HCT116 (cell line): Measurements from ENCODE around the gene ATP6V1G2.

ENCODE experiments used
- EGR1 ChIP-seq: IDR thresholded peaks from 2 replicates; pipeline ENCODE4 v1.6.1; 2012; ENCODE audit warnings: low read depth
- EZH2 ChIP-seq: fragments of 200-600 bp; sonication (generic); IDR thresholded peaks from 2 replicates; pipeline ENCODE4 v1.6.1; 2017; ENCODE audit warnings: antibody characterized with exemption, mixed run types
- SRF ChIP-seq: IDR thresholded peaks from 2 replicates; pipeline ENCODE4 v1.6.1; 2012; ENCODE audit warnings: low read depth
- TF ChIP-seq, protein P1 (sequence below), 3 experiments: fragments of 200-600 bp in 1 of 3; sonication (generic) in 1 of 3; IDR thresholded peaks in 2 of 3; conservative IDR thresholded peaks in 1 of 3; 2 replicates each; pipeline ENCODE4 v1.5.1; 2012 to 2017; ENCODE audit warnings: low read depth in 2 of 3, low read length in 2 of 3, antibody characterized with exemption in 1 of 3, borderline replicate concordance in 1 of 3, control low read depth in 1 of 3, mild to moderate bottlenecking in 1 of 3, mixed read lengths in 1 of 3, mixed run types in 1 of 3, moderate library complexity in 1 of 3; ENCODE audit not compliant: insufficient read depth in 1 of 3

GRCh38 chr6:31574106-31575061 is 28.0 kb upstream of the ATP6V1G2 start:
- TF ChIP-seq, protein P1, sequence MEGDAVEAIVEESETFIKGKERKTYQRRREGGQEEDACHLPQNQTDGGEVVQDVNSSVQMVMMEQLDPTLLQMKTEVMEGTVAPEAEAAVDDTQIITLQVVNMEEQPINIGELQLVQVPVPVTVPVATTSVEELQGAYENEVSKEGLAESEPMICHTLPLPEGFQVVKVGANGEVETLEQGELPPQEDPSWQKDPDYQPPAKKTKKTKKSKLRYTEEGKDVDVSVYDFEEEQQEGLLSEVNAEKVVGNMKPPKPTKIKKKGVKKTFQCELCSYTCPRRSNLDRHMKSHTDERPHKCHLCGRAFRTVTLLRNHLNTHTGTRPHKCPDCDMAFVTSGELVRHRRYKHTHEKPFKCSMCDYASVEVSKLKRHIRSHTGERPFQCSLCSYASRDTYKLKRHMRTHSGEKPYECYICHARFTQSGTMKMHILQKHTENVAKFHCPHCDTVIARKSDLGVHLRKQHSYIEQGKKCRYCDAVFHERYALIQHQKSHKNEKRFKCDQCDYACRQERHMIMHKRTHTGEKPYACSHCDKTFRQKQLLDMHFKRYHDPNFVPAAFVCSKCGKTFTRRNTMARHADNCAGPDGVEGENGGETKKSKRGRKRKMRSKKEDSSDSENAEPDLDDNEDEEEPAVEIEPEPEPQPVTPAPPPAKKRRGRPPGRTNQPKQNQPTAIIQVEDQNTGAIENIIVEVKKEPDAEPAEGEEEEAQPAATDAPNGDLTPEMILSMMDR (IDR thresholded peaks at IDR 0.05 in 2 of 3, conservative IDR thresholded peaks at IDR 0.05 in 1 of 3; ENCODE audit: borderline replicate concordance in 1 of 3, insufficient read depth in 1 of 3, low read depth in 2 of 3, low read length in 2 of 3), result 0 out of 6 replicates have a peak, but pooled peaks of 1 of the 3 experiments have one; percentile 8
- TF ChIP-seq EGR1, result no peak
- no peak for TF ChIP-seq SRF
- no peak for TF ChIP-seq EZH2
